ENCODE data around the gene NUDCD2.

Gene NUDCD2

DNA sequence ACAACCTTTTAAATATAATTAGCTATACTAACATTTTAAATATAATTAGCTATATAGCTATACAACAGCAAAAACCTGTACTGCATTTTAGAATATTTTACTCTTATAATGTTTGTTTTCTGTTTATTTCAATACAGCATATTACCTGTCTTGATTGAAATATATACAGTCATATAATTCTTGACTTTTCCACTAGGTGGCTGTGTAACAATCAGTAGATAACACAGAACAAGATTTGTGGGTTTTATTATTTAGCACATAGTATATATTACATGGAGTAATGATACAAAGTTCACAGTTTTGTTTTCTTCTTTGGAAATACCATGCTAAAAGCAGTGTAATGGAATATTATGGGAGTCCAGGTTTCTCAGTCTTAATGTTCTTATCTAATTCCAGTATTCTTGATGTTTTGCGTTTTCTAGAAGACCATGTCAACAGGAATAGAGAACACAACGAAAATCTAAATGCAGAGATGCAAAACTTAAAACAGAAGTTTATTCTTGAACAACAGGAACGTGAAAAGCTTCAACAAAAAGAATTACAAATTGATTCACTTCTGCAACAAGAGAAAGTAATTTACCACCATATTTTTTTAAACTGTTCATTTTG lies 13.8 kb upstream of the NUDCD2 start:
- no peak for DNase-seq (ENCODE audit: low read depth)
- TF ChIP-seq, protein P1, sequence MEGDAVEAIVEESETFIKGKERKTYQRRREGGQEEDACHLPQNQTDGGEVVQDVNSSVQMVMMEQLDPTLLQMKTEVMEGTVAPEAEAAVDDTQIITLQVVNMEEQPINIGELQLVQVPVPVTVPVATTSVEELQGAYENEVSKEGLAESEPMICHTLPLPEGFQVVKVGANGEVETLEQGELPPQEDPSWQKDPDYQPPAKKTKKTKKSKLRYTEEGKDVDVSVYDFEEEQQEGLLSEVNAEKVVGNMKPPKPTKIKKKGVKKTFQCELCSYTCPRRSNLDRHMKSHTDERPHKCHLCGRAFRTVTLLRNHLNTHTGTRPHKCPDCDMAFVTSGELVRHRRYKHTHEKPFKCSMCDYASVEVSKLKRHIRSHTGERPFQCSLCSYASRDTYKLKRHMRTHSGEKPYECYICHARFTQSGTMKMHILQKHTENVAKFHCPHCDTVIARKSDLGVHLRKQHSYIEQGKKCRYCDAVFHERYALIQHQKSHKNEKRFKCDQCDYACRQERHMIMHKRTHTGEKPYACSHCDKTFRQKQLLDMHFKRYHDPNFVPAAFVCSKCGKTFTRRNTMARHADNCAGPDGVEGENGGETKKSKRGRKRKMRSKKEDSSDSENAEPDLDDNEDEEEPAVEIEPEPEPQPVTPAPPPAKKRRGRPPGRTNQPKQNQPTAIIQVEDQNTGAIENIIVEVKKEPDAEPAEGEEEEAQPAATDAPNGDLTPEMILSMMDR (IDR thresholded peaks at IDR 0.05; ENCODE audit: control insufficient read depth, insufficient read depth, low read depth, low read length, missing control alignments): no peak
- no peak overlapping the region for H3K4me3 ChIP-seq (ENCODE audit: control insufficient read depth, low read depth, low read length)

DNA sequence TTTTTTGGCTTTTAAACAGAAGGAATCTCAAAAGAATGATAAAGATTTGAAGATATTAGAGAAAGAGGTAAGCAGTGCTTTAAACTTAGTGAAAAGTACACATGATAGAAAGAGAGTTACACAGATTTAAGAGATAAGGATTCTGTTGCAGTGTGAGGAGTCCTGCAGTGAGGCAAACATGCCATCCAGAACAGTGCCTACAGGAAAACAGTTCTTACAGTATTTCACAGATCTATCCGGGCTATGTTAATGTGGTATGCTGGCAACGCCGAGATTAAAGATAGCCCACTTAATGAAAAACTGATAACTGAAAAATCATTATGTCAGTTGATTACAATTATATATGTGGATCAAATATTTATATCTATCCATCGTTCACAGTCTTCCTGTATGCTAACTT lies 7.8 kb upstream of the NUDCD2 start:
- TF ChIP-seq, protein P1 (IDR thresholded peaks at IDR 0.05; ENCODE audit: control insufficient read depth, insufficient read depth, low read depth, low read length, missing control alignments): no peak
- no peak overlapping the region for H3K4me3 ChIP-seq (ENCODE audit: control insufficient read depth, low read depth, low read length)
- DNase-seq (ENCODE audit: low read depth): no peak

GRCh38 chr5:163463063-163463435 lies 3.1 kb upstream of the NUDCD2 start:
- H3K4me3 ChIP-seq (ENCODE audit: control insufficient read depth, low read depth, low read length): no peak overlapping the region
- TF ChIP-seq, protein P1 (IDR thresholded peaks at IDR 0.05; ENCODE audit: control insufficient read depth, insufficient read depth, low read depth, low read length, missing control alignments): no peak

DNA sequence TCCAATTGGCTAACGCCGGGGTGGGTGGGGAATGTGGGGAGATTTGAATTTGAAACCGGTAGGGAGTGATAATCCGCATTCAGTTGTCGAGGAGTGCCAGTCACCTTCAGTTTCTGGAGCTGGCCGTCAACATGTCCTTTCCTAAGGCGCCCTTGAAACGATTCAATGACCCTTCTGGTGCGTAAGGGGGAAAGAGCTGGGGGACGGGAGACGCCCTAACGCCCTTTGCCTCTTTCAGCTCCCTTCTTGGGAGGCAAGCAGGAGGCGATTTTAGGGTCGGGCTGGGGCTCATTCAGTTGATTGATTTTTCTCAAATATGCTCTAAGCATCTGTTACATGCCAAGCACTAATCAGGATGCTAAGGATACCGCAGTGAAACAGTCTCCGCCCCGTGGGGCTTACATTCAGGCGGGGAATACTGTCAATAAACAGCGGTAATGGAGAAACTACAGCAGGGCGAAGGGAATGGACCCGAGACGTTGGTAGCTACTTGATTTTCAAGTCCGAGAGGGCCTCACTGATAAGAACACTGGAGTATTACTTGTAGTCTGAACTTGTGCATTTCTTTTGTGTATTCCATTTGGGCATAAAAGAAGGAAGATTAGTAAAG lies 765 bp upstream of the NUDCD2 start, which contains the start of gene HMMR:
TSS of gene HMMR (plus strand) at position 71 of the 610 bp plus-strand sequence. CDS start at position 132, 61 bp downstream.
- peak within 1 kb of the TSS; percentile 81 for H3K4me3 ChIP-seq (ENCODE audit: control insufficient read depth, low read depth, low read length)
- DNase-seq (ENCODE audit: low read depth): no peak
- TF ChIP-seq, protein P1 (IDR thresholded peaks at IDR 0.05; ENCODE audit: control insufficient read depth, insufficient read depth, low read depth, low read length, missing control alignments): no peak

More at GRCh38 chr5:163463063-163463435, 3.1 kb upstream of the NUDCD2 start:
- no peak for DNase-seq (ENCODE audit: low read depth)

GRCh38 chr5:163459462-163459818 lies 462 bp downstream of the NUDCD2 start:
- DNase-seq (ENCODE audit: low read depth): no peak
- H3K4me3 ChIP-seq (ENCODE audit: control insufficient read depth, low read depth, low read length): peak overlapping the region; percentile 81
- TF ChIP-seq, protein P1 (IDR thresholded peaks at IDR 0.05; ENCODE audit: control insufficient read depth, insufficient read depth, low read depth, low read length, missing control alignments): no peak

GRCh38 chr5:163458778-163459385 lies 1.0 kb downstream of the NUDCD2 start:
- H3K4me3 ChIP-seq (ENCODE audit: control insufficient read depth, low read depth, low read length): peak overlapping the region; percentile 81
- TF ChIP-seq, protein P1 (IDR thresholded peaks at IDR 0.05; ENCODE audit: control insufficient read depth, insufficient read depth, low read depth, low read length, missing control alignments): no peak
- DNase-seq (ENCODE audit: low read depth): no peak
